ENCODE data around the gene TMBIM6. TPM values are rescaled to one million over a fixed set of nuclear protein-coding genes. Genes with fewer than 3 reads are reported as not detected.

The TMBIM6 gene
- total RNA-seq, 2 experiments from 2014 or later, result 437 to 443 TPM

DNA sequence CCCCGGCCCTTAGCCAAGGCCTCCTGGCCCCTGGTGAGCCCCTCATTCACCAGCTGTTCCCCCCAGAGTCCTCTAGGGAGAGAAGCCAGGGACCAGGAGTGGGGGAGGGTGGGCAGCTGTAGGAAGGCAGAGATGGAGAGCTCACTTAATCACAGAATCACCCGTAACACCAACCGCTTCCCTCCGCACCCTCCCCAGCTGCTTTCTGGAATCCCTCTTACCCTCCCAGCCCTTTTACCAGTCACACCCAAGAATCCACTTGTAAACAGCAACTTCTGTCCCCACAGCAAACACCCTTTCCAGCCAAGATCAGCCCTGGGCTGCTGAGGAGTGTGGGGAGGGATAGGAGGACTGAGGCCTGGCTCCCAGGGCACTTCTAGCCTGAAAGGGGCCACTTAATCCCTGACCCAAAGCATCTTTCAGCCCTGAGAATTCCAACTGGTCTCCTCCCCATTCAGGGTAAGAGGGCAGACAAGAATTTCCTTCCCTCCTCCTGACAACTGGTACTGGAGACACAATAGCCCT is 68.1 kb downstream of the TMBIM6 start:
- CTCF ChIA-PET, result interaction anchor here (1.6 kb wide), 1 partner anchor 31 kb away, joined by 4 read pairs; no protein-coding TSS in a partner anchor
- no peak overlapping the region for H3K27ac Mint-ChIP-seq

DNA sequence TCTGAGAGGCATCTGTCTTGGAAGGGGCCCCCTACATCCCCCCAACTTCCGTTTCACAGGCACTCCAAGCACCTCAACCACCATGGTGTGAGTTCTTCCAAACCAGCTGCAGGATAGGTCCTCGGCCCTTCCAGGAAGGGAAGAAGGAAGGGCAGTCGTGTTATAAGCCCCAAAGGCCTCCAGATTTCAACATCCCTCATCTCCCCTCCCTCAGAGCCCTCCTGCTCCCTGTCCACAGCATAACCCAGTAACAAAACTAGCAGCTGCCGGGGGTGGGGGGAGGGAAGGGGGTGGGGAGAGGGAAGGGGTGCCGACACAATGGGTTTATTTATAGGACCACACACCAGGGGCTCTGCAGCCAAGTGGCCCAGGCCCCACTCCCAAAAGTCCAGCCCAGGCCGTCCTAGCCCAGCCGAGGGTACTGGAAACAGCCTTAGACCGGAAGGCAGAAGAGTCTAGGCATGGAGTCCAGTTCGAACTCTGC is 68.6 kb downstream of the TMBIM6 start:
- POLR2A ChIA-PET, result no interaction called here
- Mint-ChIP-seq H3K27ac (peak overlapping the region; percentile 30), H3K4me3 (no peak overlapping the region), H3K9me3 (no peaks in the 10 kb centered on the region), H3K27me3 (no peaks in the 10 kb centered on the region), H3K4me1 (ENCODE audit: low read depth) (peaks cover 10% of the 10 kb centered on the region), H3K36me3 (ENCODE audit: low read depth) (no peaks in the 10 kb centered on the region)
- intact Hi-C loops (cut with micrococcal nuclease), result no loop called here
- no peak for ATAC-seq
- DNase-seq, result no peak
- TF ChIP-seq, protein P1, sequence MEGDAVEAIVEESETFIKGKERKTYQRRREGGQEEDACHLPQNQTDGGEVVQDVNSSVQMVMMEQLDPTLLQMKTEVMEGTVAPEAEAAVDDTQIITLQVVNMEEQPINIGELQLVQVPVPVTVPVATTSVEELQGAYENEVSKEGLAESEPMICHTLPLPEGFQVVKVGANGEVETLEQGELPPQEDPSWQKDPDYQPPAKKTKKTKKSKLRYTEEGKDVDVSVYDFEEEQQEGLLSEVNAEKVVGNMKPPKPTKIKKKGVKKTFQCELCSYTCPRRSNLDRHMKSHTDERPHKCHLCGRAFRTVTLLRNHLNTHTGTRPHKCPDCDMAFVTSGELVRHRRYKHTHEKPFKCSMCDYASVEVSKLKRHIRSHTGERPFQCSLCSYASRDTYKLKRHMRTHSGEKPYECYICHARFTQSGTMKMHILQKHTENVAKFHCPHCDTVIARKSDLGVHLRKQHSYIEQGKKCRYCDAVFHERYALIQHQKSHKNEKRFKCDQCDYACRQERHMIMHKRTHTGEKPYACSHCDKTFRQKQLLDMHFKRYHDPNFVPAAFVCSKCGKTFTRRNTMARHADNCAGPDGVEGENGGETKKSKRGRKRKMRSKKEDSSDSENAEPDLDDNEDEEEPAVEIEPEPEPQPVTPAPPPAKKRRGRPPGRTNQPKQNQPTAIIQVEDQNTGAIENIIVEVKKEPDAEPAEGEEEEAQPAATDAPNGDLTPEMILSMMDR (IDR thresholded peaks at IDR 0.05), result no peak
- CTCF ChIA-PET, result interaction anchor here (1.0 to 2.1 kb wide), 5 partner anchors 10 to 69 kb away, joined by 5 to 10 read pairs (median 5); partner anchors contain the start of gene TMBIM6

More for the DNA sequence above, 68.1 kb downstream of the TMBIM6 start:
- Mint-ChIP-seq H3K27me3 (no peaks in the 10 kb centered on the region), H3K4me1 (ENCODE audit: low read depth) (peaks cover 10% of the 10 kb centered on the region), H3K4me3 (no peak overlapping the region), H3K9me3 (no peaks in the 10 kb centered on the region), H3K36me3 (ENCODE audit: low read depth) (no peaks in the 10 kb centered on the region)
- DNase-seq, result no peak
- TF ChIP-seq, protein P1 (IDR thresholded peaks at IDR 0.05), result no peak
- no peak for ATAC-seq
- intact Hi-C loops (cut with micrococcal nuclease), result no loop called here
- POLR2A ChIA-PET, result no interaction called here

DNA sequence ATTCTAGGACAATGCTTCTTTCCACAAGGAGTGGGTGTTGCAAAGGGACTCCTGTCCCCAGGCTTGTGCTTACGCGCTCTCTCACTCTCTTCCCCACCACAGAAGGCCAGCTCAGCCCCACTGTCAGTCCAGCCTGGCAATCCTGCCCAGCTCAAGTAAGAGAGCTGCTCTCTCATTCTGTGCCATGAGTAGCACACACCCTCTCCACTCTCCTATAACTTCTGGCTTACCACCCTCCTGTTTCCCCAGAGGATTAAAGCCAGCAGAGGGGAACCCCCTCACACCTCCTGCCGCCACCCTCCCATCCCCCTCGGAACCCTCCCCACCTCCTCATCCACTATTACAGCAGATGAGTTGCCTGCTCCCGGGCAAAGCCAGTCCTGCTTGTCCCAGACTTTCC is 69.8 kb downstream of the TMBIM6 start:
- DNase-seq (no peak), ATAC-seq (no peak)
- ChIA-PET POLR2A (interaction anchor here (0.6 kb wide), 1 partner anchor 99 kb away, joined by 3 read pairs; no protein-coding TSS in a partner anchor), CTCF (interaction anchor here (1.0 to 2.1 kb wide), 7 partner anchors 9 to 70 kb away, joined by 3 to 10 read pairs (median 5); partner anchors contain the start of gene TMBIM6)
- Mint-ChIP-seq H3K4me3 (no peak overlapping the region), H3K4me1 (ENCODE audit: low read depth) (peaks cover 10% of the 10 kb centered on the region), H3K36me3 (ENCODE audit: low read depth) (no peaks in the 10 kb centered on the region), H3K27ac (no peak overlapping the region), H3K27me3 (no peaks in the 10 kb centered on the region), H3K9me3 (no peaks in the 10 kb centered on the region)
- TF ChIP-seq, protein P1 (IDR thresholded peaks at IDR 0.05), result no peak
- intact Hi-C loops (cut with micrococcal nuclease), result no loop called here

- Mint-ChIP-seq H3K9me3 (no peaks in the 10 kb centered on the region), H3K4me1 (ENCODE audit: low read depth) (peaks cover 10% of the 10 kb centered on the region), H3K27ac (no peak overlapping the region), H3K36me3 (ENCODE audit: low read depth) (no peaks in the 10 kb centered on the region), H3K4me3 (no peak overlapping the region), H3K27me3 (no peaks in the 10 kb centered on the region)
- ATAC-seq (no peak), DNase-seq (no peak)
- intact Hi-C loops (cut with micrococcal nuclease), result no loop called here
- TF ChIP-seq, protein P1 (IDR thresholded peaks at IDR 0.05), result no peak
- ChIA-PET CTCF (interaction anchor here (1.3 to 2.1 kb wide), 4 partner anchors 8 to 50 kb away, joined by 3 to 10 read pairs (median 6); no protein-coding TSS in a partner anchor), POLR2A (no interaction called here)
Observed at GRCh38 chr12:49811961-49812401, 70.6 kb downstream of the TMBIM6 start.

- CTCF ChIA-PET, result interaction anchor here (1.7 kb wide), 1 partner anchor 35 kb away, joined by 4 read pairs; no protein-coding TSS in a partner anchor
- TF ChIP-seq, protein P1 (IDR thresholded peaks at IDR 0.05), result no peak
- POLR2A ChIA-PET, result no interaction called here
Observed at GRCh38 chr12:49813131-49813530, 71.8 kb downstream of the TMBIM6 start.

More at GRCh38 chr12:49813131-49813530, 71.8 kb downstream of the TMBIM6 start:
- intact Hi-C loops (cut with micrococcal nuclease), result no loop called here
- ATAC-seq, result peak; percentile 55
- Mint-ChIP-seq H3K27ac (no peak overlapping the region), H3K4me3 (no peak overlapping the region), H3K9me3 (no peaks in the 10 kb centered on the region), H3K27me3 (no peaks in the 10 kb centered on the region), H3K4me1 (ENCODE audit: low read depth) (peaks cover 12% of the 10 kb centered on the region), H3K36me3 (ENCODE audit: low read depth) (no peaks in the 10 kb centered on the region)
- no peak for DNase-seq

Data from activated CD8-positive, alpha-beta T cell treated with anti-CD3 and anti-CD28 coated beads for 36 hours (primary cell).